Esophagus muscularis mucosa (tissue), 4 donors: Measurements from ENCODE around the gene RUSF1. TPM values are rescaled to one million over a fixed set of nuclear protein-coding genes. Genes with fewer than 3 reads are reported as not detected.

Source experiments
- DNase-seq: peaks from one replicate; pipeline ENCODE4 v3.0.0-alpha.2; 2017; ENCODE audit errors: extremely low spot score
- H3K27ac ChIP-seq, 4 donors: fragments of 200-600 bp; sonication (generic); replicated peaks in 1 of 4; 1 replicate in 3 of 4; 2 replicates in 1 of 4; pipeline ENCODE4 v1.5.1; 2016 to 2019; ENCODE audit warnings: mild to moderate bottlenecking in 1 of 4
- H3K27me3 ChIP-seq, 4 donors: fragments of 200-600 bp; sonication (generic); one replicate each; pipeline versions ENCODE4 v1.5.1 to v1.6.0; 2016 to 2019
- H3K36me3 ChIP-seq, 4 donors: fragments of 200-600 bp; sonication (generic); one replicate each; pipeline ENCODE4 v1.5.1; 2016 to 2019
- H3K4me1 ChIP-seq, 4 donors: fragments of 200-600 bp; sonication (generic); one replicate each; pipeline ENCODE4 v1.5.1; 2016 to 2019
- H3K4me3 ChIP-seq, 4 donors: fragments of 200-600 bp; sonication (generic); 1 replicate in 2 of 4; 2 replicates in 2 of 4; pipeline ENCODE4 v1.5.1; 2016 to 2019; ENCODE audit warnings: mild to moderate bottlenecking in 4 of 4, moderate library complexity in 1 of 4
- H3K9me3 ChIP-seq, 4 donors: fragments of 200-600 bp; sonication (generic); 1 replicate in 3 of 4; 2 replicates in 1 of 4; pipeline ENCODE4 v1.5.1; 2016 to 2019
- EP300 ChIP-seq: sonication (generic); formaldehyde crosslinking; IDR thresholded peaks from one replicate; pipeline ENCODE4 v1.6.1; 2017; ENCODE audit warnings: antibody characterized with exemption
- POLR2A ChIP-seq: fragments of 450-650 bp; IDR thresholded peaks from one replicate; pipeline ENCODE4 v1.6.1; 2017; ENCODE audit warnings: antibody characterized with exemption, moderate library complexity, mild to moderate bottlenecking, low read depth
- POLR2AphosphoS5 ChIP-seq, 2 donors: sonication (generic); formaldehyde crosslinking; IDR thresholded peaks; one replicate each; pipeline ENCODE4 v1.6.1; 2017; ENCODE audit warnings: antibody characterized with exemption in 2 of 2
- WGBS: methylation state at CpG from one replicate; pipeline ENCODE4 v1.1.5; 2018; 5-methylcytosine and 5-hydroxymethylcytosine counted together
- intact Hi-C: fragments of 100-400 bp; cut with DNase I; formaldehyde crosslinking; loops from one replicate; pipeline ENCODE4 v1.15.1; 2023
- total RNA-seq, 4 donors: library from RNA; depleted of rRNA; stranded (reverse); fragments of >200 nt; gene quantifications; one replicate each; pipeline versions ENCODE4 v1.1.0 to v1.2.1, GENCODE V29; 2016
- TF ChIP-seq, protein P1 (sequence below), 3 experiments: fragments of 200-600 bp in 2 of 3; fragments of 450-650 bp in 1 of 3; sonication (generic) in 2 of 3; IDR thresholded peaks; one replicate each; pipeline ENCODE4 v1.5.1; 2017 to 2019; ENCODE audit warnings: antibody characterized with exemption in 3 of 3, mild to moderate bottlenecking in 2 of 3, moderate library complexity in 1 of 3

Gene RUSF1
- total RNA-seq, 4 donors from 2014 or later: 32.4 to 51.3 (median 43.6) TPM

- no peaks in the 10 kb centered on the region for H3K9me3 ChIP-seq
- TF ChIP-seq POLR2AphosphoS5 (IDR thresholded peaks at IDR 0.05): peak in 1 of 2 donors; percentile 65
- TF ChIP-seq, protein P1, sequence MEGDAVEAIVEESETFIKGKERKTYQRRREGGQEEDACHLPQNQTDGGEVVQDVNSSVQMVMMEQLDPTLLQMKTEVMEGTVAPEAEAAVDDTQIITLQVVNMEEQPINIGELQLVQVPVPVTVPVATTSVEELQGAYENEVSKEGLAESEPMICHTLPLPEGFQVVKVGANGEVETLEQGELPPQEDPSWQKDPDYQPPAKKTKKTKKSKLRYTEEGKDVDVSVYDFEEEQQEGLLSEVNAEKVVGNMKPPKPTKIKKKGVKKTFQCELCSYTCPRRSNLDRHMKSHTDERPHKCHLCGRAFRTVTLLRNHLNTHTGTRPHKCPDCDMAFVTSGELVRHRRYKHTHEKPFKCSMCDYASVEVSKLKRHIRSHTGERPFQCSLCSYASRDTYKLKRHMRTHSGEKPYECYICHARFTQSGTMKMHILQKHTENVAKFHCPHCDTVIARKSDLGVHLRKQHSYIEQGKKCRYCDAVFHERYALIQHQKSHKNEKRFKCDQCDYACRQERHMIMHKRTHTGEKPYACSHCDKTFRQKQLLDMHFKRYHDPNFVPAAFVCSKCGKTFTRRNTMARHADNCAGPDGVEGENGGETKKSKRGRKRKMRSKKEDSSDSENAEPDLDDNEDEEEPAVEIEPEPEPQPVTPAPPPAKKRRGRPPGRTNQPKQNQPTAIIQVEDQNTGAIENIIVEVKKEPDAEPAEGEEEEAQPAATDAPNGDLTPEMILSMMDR (IDR thresholded peaks at IDR 0.05): no peak
- 85% methylated on average over 9 of the region's 9 CpGs for WGBS
Measured at GRCh38 chr16:31479751-31480150, 28.4 kb downstream of the RUSF1 start.

DNA sequence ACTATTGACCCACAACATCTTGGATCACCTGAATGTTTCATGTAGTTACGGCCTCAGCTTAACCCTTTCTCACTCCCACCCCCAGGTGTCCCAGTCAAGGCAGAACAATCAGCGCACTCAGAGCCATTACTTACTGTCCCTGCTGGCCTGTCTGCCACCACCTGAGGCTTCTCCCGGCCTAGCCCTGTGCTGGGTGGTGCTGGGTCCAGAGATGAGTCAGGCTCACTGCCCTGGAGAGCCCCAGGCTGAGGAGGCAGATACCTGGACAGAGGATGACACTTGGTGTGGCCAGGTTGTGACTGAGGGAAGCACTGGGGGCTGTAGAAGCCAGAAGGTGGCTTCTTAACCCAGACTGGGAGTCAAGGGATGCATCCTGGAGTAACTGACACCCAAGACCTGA, 29.2 kb downstream of the RUSF1 start:
- Histone ChIP-seq H3K4me1 (peaks cover 6 to 64% (median 53%) of the 10 kb centered on the region in 4 donors), H3K27ac (peak overlapping the region in 1 of 4 donors; percentile 2), H3K27me3 (no peaks in the 10 kb centered on the region), H3K4me3 (no peak overlapping the region), H3K36me3 (peaks cover 38 to 51% (median 43%) of the 10 kb centered on the region in 4 donors), H3K9me3 (no peaks in the 10 kb centered on the region)
- DNase-seq: no peak
- WGBS: 72% methylated on average over 3 of the region's 3 CpGs
- TF ChIP-seq EP300 (no peak), POLR2AphosphoS5 (IDR thresholded peaks at IDR 0.05) (no peak), POLR2A (no peak)
- TF ChIP-seq, protein P1 (IDR thresholded peaks at IDR 0.05): no peak
- intact Hi-C loops: no loop called here

More at GRCh38 chr16:31479751-31480150, 28.4 kb downstream of the RUSF1 start:
- Histone ChIP-seq H3K4me3 (no peak overlapping the region), H3K4me1 (peaks cover 5 to 56% (median 45%) of the 10 kb centered on the region in 4 donors), H3K27me3 (peaks cover 0 to under 1% (median 0%) of the 10 kb centered on the region in 4 donors), H3K36me3 (peaks cover 30 to 43% (median 35%) of the 10 kb centered on the region in 4 donors), H3K27ac (no peak overlapping the region)
- intact Hi-C loops: no loop called here
- DNase-seq: no peak

GRCh38 chr16:31477220-31478216, 30.7 kb downstream of the RUSF1 start:
- Histone ChIP-seq H3K4me1 (peaks cover 16 to 73% (median 66%) of the 10 kb centered on the region in 4 donors), H3K27me3 (no peaks in the 10 kb centered on the region), H3K27ac (peak overlapping the region; percentile 61 to 75 (median 68)), H3K4me3 (peak overlapping the region; percentile 27 to 46 (median 32)), H3K9me3 (no peaks in the 10 kb centered on the region), H3K36me3 (peaks cover 46 to 60% (median 51%) of the 10 kb centered on the region in 4 donors)
- intact Hi-C loops: no loop called here
- TF ChIP-seq, protein P1 (IDR thresholded peaks at IDR 0.05): peak in 1 of 3 experiments; percentile 12
- TF ChIP-seq EP300: no peak
- no peak for TF ChIP-seq POLR2AphosphoS5 (IDR thresholded peaks at IDR 0.05)
- no peak for TF ChIP-seq POLR2A
- WGBS: 64% methylated on average over 53 of the region's 67 CpGs
- no peak for DNase-seq

GRCh38 chr16:31476303-31477219, 31.6 kb downstream of the RUSF1 start:
- intact Hi-C loops: no loop called here
- Histone ChIP-seq H3K27ac (peak overlapping the region; percentile 61 to 75 (median 68)), H3K36me3 (peaks cover 46 to 60% (median 51%) of the 10 kb centered on the region in 4 donors), H3K4me3 (peak overlapping the region; percentile 27 to 46 (median 32)), H3K9me3 (no peaks in the 10 kb centered on the region), H3K4me1 (peaks cover 18 to 76% (median 68%) of the 10 kb centered on the region in 4 donors), H3K27me3 (no peaks in the 10 kb centered on the region)
- TF ChIP-seq POLR2AphosphoS5 (IDR thresholded peaks at IDR 0.05) (peak in 1 of 2 donors; percentile 35), POLR2A (no peak)
- WGBS: 47% methylated on average over 37 of the region's 68 CpGs
- DNase-seq: no peak
